Adrenal gland (tissue), 5 donors: ENCODE measurements around the gene EFHC1.

ENCODE experiments used
- POLR2A ChIP-seq, 2 donors: fragments of 450-650 bp; IDR thresholded peaks; one replicate each; pipeline ENCODE4 v1.6.1; 2017; ENCODE audit warnings: antibody characterized with exemption in 2 of 2, mild to moderate bottlenecking in 2 of 2, moderate library complexity in 1 of 2
- TF ChIP-seq, protein P1 (sequence below), 6 experiments: fragments of 450-650 bp in 4 of 6; fragments of 200-600 bp in 2 of 6; sonication (generic) in 1 of 6; IDR thresholded peaks; 1 replicate in 5 of 6; 2 replicates in 1 of 6; pipeline versions ENCODE4 v1.5.1 to v1.8.0; 2016 to 2021; ENCODE audit warnings: antibody characterized with exemption in 6 of 6, mild to moderate bottlenecking in 2 of 6, moderate library complexity in 1 of 6
- donor health status: DM: no; HTN: no; CAD: no.

DNA sequence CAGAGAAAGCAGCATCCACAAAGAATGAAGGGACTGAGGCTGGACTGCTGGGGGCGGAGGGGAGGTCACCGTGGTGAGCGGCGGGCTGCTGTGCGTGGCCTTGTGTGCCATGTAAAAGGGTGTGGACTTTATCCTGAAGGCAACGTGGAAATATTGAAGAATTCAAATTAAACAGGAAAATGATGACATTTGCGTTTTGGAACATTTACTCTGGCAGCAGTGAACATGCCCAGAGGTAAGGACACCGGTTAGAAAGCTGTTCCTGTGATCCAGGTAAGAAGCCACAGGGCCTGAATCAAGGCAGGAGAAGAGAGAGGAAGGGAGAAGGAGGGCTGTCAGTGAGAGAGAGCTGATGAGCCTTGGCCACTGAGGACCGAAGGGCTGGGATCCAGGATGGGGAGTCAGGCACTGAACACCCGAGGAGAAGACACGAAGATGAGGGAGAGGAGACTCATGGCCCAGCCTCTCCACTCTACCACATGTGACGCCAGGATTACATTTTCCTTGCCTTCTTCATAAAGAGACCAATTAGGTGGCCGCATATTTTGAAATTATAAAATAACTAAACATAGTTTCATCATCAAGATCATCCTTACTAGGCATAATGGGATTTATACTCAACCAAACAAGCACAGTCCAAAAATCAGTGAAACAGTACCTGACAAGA is 98.3 kb downstream of the EFHC1 start:
- TF ChIP-seq, protein P1, sequence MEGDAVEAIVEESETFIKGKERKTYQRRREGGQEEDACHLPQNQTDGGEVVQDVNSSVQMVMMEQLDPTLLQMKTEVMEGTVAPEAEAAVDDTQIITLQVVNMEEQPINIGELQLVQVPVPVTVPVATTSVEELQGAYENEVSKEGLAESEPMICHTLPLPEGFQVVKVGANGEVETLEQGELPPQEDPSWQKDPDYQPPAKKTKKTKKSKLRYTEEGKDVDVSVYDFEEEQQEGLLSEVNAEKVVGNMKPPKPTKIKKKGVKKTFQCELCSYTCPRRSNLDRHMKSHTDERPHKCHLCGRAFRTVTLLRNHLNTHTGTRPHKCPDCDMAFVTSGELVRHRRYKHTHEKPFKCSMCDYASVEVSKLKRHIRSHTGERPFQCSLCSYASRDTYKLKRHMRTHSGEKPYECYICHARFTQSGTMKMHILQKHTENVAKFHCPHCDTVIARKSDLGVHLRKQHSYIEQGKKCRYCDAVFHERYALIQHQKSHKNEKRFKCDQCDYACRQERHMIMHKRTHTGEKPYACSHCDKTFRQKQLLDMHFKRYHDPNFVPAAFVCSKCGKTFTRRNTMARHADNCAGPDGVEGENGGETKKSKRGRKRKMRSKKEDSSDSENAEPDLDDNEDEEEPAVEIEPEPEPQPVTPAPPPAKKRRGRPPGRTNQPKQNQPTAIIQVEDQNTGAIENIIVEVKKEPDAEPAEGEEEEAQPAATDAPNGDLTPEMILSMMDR (IDR thresholded peaks at IDR 0.05): no peak
- TF ChIP-seq POLR2A (IDR thresholded peaks at IDR 0.05): no peak
